SIG-M5 treated with dmso at 0.1 percent for 504 hours (cell line): ENCODE data around the gene FAM47E.

ENCODE experiments used
- DNase-seq: peaks from one replicate; lab custom pipeline; 2025; ENCODE audit not compliant: unreplicated experiment; lab: John Stamatoyannopoulos, UW

The FAM47E gene

GRCh38 chr4:76251441-76252270, at the start of gene FAM47E:
Gene FAM47E, plus strand, starts transcription at chr4:76251721. Its CDS starts 26 bp downstream, at chr4:76251747.
- peak; percentile 36 for DNase-seq

GRCh38 chr4:76203541-76203940, 48.0 kb upstream of the FAM47E start:
- no peak for DNase-seq

- DNase-seq: no peak
These were observed 46.6 kb upstream of the FAM47E start for GRCh38 chr4:76204936-76205335.

GRCh38 chr4:76205476-76205875, 46.0 kb upstream of the FAM47E start:
- DNase-seq: no peak

GRCh38 chr4:76206222-76206942, 45.1 kb upstream of the FAM47E start:
- no peak for DNase-seq

GRCh38 chr4:76207549-76207948, 44.0 kb upstream of the FAM47E start:
- no peak for DNase-seq

GRCh38 chr4:76208005-76208765, 43.3 kb upstream of the FAM47E start:
- DNase-seq: no peak

GRCh38 chr4:76209881-76210280, 41.6 kb upstream of the FAM47E start:
- DNase-seq: peak; percentile 57

GRCh38 chr4:76210452-76210851, 41.1 kb upstream of the FAM47E start:
- DNase-seq: peak; percentile 48

- DNase-seq: no peak
These were observed 39.5 kb upstream of the FAM47E start for GRCh38 chr4:76211769-76212708.

GRCh38 chr4:76212851-76213414, 38.6 kb upstream of the FAM47E start:
- peak; percentile 57 for DNase-seq

GRCh38 chr4:76213415-76214176, 37.9 kb upstream of the FAM47E start, which contains the start of gene SCARB2:
Gene SCARB2, minus strand, starts transcription at chr4:76213824. Its CDS starts 281 bp downstream, at chr4:76213543.
- peak; percentile 68 for DNase-seq

- no peak for DNase-seq
These were observed 37.3 kb upstream of the FAM47E start for GRCh38 chr4:76214177-76214675.

GRCh38 chr4:76215077-76215476, 36.4 kb upstream of the FAM47E start:
- no peak for DNase-seq

GRCh38 chr4:76216524-76216923, 35.0 kb upstream of the FAM47E start:
- DNase-seq: no peak

GRCh38 chr4:76216975-76217814, 34.3 kb upstream of the FAM47E start:
- no peak for DNase-seq

- peak; percentile 60 for DNase-seq
These were observed 32.0 kb upstream of the FAM47E start for GRCh38 chr4:76219299-76220055.
